Activated naive CD8-positive, alpha-beta T cell treated with anti-CD3 and anti-CD28 coated beads, Interleukin-2, amount 10 ng/mL, durations not matched to agents 7 days and 5 days (primary cell): ENCODE results near the gene PAGE2. TPM values are rescaled to one million over a fixed set of nuclear protein-coding genes. Genes with fewer than 3 reads are reported as not detected.
"Not testable (repeated sequence)": the region's sequence is repeated elsewhere in the genome, so short reads cannot be mapped to it uniquely, and the experiment has no call there.

Experiments used
- ATAC-seq: fragments of 150-1000 bp; cut with Tn5 transposase; one replicate; pipeline ENCODE4 v1.10.0; 2021; ENCODE audit warnings: low read depth, moderate library complexity
- POLR2A ChIA-PET: fragments of 350-600 bp; sonication (Branson Sonifier 250); formaldehyde crosslinking; loops from one replicate; lab custom pipeline; 2021; ENCODE audit warnings: antibody characterized with exemption; lab: Charles Lee
- DNase-seq: peaks from one replicate; pipeline ENCODE4 v3.0.0; 2021
- H3K27ac Mint-ChIP-seq: one replicate; pipeline ENCODE4 v1.8.0; 2022; ENCODE audit warnings: mild to moderate bottlenecking, mixed read lengths
- H3K27me3 Mint-ChIP-seq: one replicate; pipeline ENCODE4 v1.8.0; 2022; ENCODE audit warnings: mild to moderate bottlenecking, moderate library complexity, mixed read lengths
- H3K36me3 Mint-ChIP-seq: one replicate; pipeline ENCODE4 v1.8.0; 2021; ENCODE audit warnings: mild to moderate bottlenecking, mixed read lengths
- H3K4me1 Mint-ChIP-seq: one replicate; pipeline ENCODE4 v1.8.0; 2021; ENCODE audit warnings: mixed read lengths
- H3K4me3 Mint-ChIP-seq: one replicate; pipeline ENCODE4 v1.8.0; 2022; ENCODE audit warnings: mild to moderate bottlenecking, moderate library complexity, mixed read lengths
- H3K9me3 Mint-ChIP-seq: one replicate; pipeline ENCODE4 v1.8.0; 2021; ENCODE audit warnings: mixed read lengths
- total RNA-seq, 2 experiments: library from RNA; stranded (reverse); gene quantifications; one replicate each; pipeline ENCODE4 v1.2.3, GENCODE V29; 2021

The PAGE2 gene
- total RNA-seq, 2 experiments from 2014 or later = not detected

DNA sequence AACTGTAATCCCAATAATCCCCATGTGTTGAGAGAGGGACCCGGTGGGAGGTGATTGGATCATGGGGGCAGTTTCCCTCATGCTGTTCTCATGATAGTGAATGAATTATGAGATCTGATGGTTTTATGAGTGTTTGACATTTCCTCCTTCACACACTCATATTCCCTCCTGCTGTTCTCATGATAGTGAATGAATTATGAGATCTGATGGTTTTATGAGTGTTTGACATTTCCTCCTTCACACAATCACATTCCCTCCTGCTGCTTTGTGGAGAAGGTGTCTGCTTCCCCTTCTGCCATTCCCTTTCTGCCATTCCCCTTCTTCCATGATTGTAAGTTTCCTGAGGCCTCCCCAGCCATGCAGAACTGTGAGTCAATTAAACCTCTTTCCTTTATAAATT, 52.0 kb downstream of the PAGE2 start:
- H3K27ac Mint-ChIP-seq, H3K9me3 Mint-ChIP-seq: not testable (repeated sequence)

More for the DNA sequence above, 52.0 kb downstream of the PAGE2 start:
- DNase-seq, H3K36me3 Mint-ChIP-seq, H3K4me3 Mint-ChIP-seq, POLR2A ChIA-PET, ATAC-seq, H3K27me3 Mint-ChIP-seq, H3K4me1 Mint-ChIP-seq: not testable (repeated sequence)

Other genes starting within 250 kb of the PAGE2 start
- 1 to 10 TPM; 3.6 to 3.9 TPM for gene TRO, start 168.2 kb upstream of the PAGE2 start, total RNA-seq
- gene PFKFB1, start 94.8 kb upstream of the PAGE2 start, total RNA-seq = under 1 TPM; 0.44 to 0.65 TPM
- 10 to 100 TPM; 23.7 to 25.2 TPM for gene APEX2, start 88.7 kb upstream of the PAGE2 start, total RNA-seq
- not detected for gene ALAS2, start 58.0 kb upstream of the PAGE2 start, total RNA-seq
- 1 to 10 TPM in 1 of 2 experiments, under 1 TPM in 1; 0.77 to 1.9 TPM for gene PAGE2B, start 14.0 kb upstream of the PAGE2 start, total RNA-seq
- under 1 TPM; 0.83 to 0.85 TPM for gene PAGE5, start 131.3 kb downstream of the PAGE2 start, total RNA-seq
- not detected for gene PAGE3, start 175.9 kb downstream of the PAGE2 start, total RNA-seq